Right forelimb (tissue), 1 donor: ENCODE measurements around the gene KDM4B.
A peak's percentile ranks its signal among the peaks of the same experiment; 100 is the strongest.
"Not testable (repeated sequence)": the region's sequence is repeated elsewhere in the genome, so short reads cannot be mapped to it uniquely, and the experiment has no call there.

Experiments used
- DNase-seq: peaks from one replicate; pipeline ENCODE4 v3.0.0-alpha.2; 2018

KDM4B gene

GRCh38 chr19:4968462-4969291, at the start of gene KDM4B:
TSS of gene KDM4B (plus strand) at chr19:4969113. CDS start at chr19:5032891, 63,778 bp downstream.
- DNase-seq: peak; percentile 100

GRCh38 chr19:4922530-4923275, 46.2 kb upstream of the KDM4B start:
- no peak for DNase-seq

GRCh38 chr19:4923276-4923747, 45.6 kb upstream of the KDM4B start:
- no peak for DNase-seq

- DNase-seq: no peak
These were observed 39.7 kb upstream of the KDM4B start for GRCh38 chr19:4929186-4929585.

DNA sequence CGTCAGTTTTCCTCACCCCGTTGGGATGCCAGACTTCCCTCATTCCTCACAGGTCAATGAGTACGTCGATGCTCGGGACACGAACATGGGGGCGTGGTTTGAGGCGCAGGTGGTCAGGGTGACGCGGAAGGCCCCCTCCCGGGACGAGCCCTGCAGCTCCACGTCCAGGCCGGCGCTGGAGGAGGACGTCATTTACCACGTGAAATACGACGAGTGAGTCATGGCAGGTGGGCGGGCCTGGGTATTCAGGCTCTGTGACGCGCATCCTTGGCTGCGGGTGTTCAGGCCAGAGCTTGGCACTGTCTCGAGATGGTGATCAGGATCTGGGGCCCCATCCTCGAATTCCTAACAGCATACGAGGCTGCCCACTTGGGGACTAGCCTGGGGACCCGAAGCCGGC, 38.2 kb upstream of the KDM4B start:
- DNase-seq: no peak

DNA sequence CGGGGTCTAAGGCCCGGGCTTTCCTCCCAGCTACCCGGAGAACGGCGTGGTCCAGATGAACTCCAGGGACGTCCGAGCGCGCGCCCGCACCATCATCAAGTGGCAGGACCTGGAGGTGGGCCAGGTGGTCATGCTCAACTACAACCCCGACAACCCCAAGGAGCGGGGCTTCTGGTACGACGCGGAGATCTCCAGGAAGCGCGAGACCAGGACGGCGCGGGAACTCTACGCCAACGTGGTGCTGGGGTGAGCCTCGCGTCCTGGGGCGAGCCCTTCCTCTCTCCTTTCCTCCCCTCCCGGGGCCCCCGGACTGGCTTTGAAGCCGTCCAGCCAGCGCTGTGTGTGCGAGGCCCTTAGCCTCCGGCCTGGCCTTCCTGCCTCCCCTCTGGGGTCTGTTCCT, 36.2 kb upstream of the KDM4B start:
- no peak for DNase-seq

DNA sequence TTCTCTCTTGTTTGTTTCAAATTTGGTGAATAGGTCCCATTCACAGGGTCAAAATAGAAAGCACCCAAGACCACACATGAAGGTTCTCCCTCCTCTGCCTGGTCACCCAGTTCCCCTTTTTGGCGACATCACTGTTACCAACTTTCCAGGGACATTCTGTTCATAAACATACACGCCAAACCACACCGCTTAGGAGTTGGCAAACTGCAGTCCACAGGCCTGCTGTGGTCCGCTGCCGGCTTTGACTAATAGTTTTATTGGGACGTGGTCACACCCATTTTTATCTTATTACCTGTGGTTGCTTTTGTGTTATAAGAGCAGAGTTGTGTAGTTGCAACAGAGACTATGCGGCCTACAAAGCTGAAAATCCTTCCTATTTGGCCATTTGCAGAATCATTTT, 35.4 kb upstream of the KDM4B start:
- no peak for DNase-seq

DNA sequence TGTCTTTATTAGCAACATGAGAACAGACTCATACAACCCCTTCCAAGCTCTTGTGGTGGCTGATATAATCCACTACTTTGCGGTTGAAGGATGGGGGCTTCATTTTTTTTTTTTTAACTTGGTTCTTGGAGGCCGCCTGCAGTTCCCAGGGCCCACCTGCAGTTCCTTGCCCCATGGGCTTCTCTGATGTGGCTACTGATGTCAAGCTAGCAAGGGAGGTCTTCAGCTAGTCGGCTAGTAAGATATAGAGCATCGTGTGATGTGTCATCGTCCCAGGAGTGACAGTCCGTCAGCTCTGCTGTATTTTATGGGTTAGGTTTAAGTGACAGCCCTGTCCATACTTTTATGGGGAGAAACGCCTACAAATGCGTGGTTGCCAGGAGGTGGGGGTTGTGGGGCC, 33.5 kb upstream of the KDM4B start:
- DNase-seq: no peak

- DNase-seq: no peak
These were observed 31.9 kb upstream of the KDM4B start for GRCh38 chr19:4937060-4937459.

GRCh38 chr19:4938461-4938860, 30.5 kb upstream of the KDM4B start:
- not testable (repeated sequence) for DNase-seq

- no peak for DNase-seq
These were observed 29.4 kb upstream of the KDM4B start for GRCh38 chr19:4939466-4939865.

DNA sequence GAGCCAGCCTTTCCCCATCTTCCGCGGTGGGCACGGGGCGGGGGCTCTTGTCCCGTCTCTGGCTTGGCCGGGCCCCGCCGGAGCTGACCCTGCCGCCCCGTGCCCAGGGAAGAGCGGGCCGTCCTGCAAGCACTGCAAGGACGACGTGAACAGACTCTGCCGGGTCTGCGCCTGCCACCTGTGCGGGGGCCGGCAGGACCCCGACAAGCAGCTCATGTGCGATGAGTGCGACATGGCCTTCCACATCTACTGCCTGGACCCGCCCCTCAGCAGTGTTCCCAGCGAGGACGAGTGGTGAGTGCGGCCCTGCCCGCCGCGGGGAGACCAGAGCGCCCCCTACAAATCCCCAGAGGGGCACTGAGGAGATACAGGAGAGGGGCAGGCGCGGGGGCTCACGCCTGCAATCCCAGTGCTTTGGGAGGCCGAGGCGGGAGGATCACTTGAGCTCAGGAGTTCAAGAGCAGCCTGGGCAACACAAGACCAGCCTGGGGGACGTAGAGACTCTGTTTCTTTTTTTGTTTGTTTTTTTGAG, 27.2 kb upstream of the KDM4B start:
- DNase-seq: not testable (repeated sequence)

DNA sequence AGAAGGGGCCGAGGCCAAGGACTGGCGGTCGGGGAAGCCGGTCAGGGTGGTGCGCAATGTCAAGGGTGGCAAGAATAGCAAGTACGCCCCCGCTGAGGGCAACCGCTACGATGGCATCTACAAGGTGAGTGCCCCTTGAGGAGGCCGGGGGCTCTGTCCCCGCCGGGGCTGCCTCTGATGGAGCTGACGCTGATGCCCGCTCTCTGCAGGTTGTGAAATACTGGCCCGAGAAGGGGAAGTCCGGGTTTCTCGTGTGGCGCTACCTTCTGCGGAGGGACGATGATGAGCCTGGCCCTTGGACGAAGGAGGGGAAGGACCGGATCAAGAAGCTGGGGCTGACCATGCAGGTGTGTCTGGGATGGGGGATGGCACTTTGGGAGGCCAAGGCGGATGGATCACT, 18.3 kb upstream of the KDM4B start:
- not testable (repeated sequence) for DNase-seq

DNA sequence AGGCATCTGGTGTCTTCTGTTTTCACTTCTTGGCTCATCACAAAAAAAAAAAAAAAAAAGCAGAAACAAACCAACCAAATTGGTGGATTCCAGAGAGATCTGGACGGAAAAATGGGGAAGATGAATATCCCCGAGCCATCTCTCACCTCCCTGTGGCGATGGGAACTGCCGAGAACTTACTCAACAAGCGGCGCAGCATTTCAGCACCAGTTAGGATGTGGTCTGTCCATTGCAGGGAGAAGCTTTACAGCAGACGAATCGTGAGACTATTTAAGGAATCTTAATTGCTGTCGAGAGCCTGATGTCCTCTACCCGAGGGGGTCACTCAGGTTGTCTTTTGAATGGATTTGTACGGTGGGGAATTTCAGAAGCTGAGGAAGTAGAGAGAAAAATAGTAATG, 17.3 kb upstream of the KDM4B start:
- DNase-seq: no peak

DNA sequence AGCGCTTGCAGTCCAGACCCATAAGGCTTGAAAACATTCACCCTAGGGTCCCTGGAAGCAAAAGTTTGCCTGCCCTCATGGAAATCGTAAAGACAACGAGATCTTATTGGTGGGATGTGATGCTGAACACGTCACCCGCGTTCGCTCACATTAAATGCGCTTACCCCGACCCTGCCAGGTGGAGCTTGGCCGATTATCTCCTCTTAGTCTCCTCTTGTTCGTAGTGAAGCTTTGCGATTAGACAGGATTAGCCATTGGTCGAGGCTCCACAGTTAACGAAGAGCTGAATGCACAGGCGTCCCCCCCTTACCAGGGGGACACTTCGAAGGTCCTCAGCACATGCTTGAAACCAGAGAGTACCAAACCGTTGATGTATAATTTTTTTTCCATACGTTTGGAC, 16.0 kb upstream of the KDM4B start:
- no peak for DNase-seq

DNA sequence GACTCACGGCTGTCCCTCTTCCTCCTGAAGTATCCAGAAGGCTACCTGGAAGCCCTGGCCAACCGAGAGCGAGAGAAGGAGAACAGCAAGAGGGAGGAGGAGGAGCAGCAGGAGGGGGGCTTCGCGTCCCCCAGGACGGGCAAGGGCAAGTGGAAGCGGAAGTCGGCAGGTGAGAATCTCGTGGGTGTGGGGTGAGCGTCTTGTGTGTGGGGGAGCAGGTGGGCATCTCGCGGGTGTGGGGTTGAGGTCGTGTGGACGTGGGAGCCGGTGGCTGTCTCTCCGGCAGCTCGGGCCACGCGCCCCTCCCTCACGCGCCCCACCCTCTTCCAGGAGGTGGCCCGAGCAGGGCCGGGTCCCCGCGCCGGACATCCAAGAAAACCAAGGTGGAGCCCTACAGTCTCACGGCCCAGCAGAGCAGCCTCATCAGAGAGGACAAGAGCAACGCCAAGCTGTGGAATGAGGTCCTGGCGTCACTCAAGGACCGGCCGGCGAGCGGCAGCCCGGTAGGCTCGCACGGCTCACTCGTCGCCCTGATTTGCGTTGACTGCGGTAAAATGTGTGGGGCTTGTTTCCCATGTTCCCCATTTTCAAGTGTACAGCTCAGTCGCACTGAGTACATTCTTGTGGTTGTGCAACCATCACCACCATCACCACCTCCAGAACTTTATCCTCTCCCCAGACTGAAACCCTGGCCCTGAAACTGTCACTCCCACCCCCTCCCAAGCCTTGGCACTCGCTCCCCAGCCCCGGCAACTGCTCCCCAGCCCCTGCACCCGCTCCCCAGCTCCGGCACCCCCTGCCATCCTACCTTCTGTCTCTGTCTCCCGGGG, 14.4 kb upstream of the KDM4B start:
- not testable (repeated sequence) for DNase-seq

DNA sequence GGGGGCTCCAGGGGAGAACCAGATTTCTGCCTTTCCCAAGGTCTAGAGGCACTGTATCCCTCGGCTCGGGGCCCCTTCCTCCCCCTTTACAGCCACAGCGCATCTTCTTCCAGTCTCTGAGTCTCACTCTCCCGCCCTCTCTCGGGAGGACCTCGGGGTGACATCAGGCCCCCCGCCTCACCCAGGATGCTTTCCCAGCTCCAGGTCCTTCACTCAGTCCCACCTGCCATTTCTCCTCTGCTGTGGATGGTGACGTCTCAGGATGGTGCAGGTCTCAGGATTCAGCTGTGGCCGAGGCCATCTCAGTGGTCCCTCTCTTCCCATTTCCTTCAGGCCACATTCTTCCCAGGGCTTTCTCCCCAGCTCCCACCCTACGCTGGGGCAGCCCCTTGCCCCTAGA, 13.6 kb upstream of the KDM4B start:
- no peak for DNase-seq

DNA sequence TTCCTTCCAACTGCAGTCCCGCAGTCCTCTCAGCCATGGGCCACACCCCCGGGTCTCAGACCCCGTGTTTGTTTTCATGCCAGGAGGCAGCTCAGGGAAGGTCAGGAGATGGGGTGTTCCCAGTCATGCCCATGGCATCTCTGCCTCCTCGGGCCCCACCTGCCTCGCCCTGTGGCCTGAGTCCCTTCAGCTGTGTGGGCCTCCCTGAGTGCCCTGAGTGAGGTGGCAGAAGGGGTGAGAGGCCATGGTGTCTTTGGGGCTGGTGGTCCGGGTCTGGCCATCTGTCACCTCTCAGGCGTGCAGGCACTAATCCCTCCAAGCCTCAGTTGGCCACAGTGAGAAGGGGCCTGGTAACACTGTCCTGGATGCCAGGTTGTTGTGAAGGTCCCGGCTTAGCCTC, 10.9 kb upstream of the KDM4B start:
- no peak for DNase-seq

GRCh38 chr19:4962085-4962619, 6.8 kb upstream of the KDM4B start:
- DNase-seq: no peak

DNA sequence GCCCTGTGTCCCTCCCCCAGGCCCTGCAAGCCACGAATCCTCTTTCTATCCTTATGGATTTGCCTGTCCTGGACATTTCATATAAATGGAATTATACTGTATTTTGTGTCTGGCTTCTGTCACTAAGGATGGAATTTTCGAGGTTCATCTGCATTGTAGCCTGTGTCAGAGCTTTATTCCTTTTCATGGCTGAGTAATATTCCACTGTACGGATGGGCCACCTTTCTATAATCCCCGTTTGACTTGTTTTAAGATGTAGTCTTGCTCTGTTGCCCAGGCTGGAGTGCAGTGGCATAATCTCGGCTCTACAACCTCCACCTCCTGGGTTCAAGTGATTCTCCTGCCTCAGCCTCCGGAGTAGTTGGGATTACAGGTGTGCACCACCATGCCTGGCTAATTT, 3.9 kb upstream of the KDM4B start:
- DNase-seq: no peak

DNA sequence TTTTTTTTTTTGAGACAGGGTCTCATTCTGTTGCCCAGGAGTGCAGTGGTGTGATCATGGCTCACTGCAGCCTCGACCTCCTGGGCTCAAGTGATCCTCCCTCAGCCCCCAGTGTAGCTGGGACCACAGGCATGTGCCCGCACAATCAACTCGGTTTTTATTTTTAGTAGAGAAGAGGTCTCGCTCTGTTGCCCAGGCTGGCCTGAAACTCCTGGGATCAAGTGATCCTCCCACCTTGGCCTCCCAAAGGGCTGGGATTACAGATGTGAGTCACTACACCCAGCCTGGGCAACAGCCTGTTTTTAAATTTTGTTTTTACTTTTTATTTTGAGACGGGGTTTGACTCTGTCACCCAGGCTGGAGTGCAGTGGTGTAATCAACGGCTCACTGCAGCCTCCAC, 2.3 kb upstream of the KDM4B start:
- DNase-seq: no peak

DNA sequence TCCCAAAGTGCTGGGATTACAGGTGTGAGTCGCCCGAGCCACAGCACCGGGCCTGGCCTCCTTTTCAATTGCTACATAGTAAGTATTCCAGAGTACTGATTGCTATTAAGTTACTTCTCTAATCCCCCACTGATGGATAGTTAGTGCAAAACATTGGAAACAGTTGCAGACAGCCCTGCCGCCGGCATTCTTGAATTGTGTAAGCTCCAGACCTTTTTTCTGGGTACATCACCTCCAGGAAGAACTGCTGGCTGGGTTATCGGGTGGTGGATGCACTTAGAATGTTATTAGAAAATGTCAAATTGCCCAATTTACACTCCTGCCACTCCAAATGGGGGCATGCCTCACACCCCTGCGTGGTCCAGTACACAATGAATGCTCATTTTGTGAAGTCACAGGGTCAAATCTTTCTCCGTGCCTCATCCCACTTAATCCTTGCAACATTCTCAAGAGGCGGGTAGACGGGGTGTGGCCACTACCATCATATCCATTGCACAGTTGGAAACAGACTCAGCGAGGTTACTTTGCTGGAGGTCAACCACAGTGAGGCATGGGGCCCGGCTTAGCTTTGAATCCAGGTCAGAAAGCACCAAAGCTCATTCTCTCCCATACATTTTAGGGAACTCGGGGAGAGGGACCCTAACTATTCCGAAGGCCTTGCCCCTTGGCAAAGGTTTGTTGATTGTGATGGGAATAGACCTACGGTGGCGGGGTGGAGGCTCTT, 1.0 kb upstream of the KDM4B start:
- DNase-seq: no peak
